PFSK-1 (cell line): Measurements from ENCODE around the gene ST6GAL2.

ENCODE experiments used
- SIN3A ChIP-seq: IDR thresholded peaks from 2 replicates; pipeline ENCODE4 v1.6.1; 2012; ENCODE audit warnings: mild to moderate bottlenecking, low read length, moderate library complexity, borderline replicate concordance; ENCODE audit not compliant: insufficient read depth
- TF ChIP-seq, protein P1 (sequence below), 2 experiments: IDR thresholded peaks; 2 replicates each; pipeline versions ENCODE4 v1.6.1 to v1.8.0; 2011 to 2012; ENCODE audit warnings: low read depth in 2 of 2, low read length in 2 of 2, control low read depth in 1 of 2, inconsistent platforms in 1 of 2, mild to moderate bottlenecking in 1 of 2, moderate library complexity in 1 of 2; ENCODE audit not compliant: insufficient read depth in 1 of 2

DNA sequence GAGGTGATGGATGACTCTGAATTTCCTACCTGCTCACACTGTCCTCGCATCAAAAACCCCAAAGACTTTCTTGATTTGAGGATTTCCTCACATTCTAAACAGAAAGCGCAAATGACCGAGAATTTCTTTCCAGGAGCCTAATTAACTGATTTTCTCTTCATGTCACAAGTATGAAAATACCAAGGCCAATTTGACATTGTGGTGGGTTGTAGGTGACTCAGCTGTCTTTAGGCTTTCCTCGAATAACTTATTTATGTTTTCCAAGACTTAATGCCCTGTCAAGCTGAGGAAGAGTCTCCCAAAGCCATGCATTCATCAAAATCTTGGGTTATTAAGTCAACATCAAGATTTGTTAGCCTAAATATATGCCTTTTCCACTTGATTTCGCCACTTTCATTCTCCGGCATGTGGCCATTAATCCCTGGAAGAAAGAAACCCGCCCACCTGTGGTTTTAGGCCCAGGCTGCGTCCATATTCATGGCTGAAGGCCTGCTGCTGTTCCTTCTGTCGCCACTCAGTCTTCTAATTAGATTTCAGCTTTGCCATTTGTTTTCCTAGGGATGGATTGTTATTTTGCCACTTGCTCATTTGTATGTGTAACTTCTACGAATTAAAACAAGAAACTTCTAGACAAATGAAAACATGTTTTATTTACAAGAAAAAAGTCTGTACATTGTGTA lies 84.9 kb downstream of the ST6GAL2 start:
- TF ChIP-seq, protein P1, sequence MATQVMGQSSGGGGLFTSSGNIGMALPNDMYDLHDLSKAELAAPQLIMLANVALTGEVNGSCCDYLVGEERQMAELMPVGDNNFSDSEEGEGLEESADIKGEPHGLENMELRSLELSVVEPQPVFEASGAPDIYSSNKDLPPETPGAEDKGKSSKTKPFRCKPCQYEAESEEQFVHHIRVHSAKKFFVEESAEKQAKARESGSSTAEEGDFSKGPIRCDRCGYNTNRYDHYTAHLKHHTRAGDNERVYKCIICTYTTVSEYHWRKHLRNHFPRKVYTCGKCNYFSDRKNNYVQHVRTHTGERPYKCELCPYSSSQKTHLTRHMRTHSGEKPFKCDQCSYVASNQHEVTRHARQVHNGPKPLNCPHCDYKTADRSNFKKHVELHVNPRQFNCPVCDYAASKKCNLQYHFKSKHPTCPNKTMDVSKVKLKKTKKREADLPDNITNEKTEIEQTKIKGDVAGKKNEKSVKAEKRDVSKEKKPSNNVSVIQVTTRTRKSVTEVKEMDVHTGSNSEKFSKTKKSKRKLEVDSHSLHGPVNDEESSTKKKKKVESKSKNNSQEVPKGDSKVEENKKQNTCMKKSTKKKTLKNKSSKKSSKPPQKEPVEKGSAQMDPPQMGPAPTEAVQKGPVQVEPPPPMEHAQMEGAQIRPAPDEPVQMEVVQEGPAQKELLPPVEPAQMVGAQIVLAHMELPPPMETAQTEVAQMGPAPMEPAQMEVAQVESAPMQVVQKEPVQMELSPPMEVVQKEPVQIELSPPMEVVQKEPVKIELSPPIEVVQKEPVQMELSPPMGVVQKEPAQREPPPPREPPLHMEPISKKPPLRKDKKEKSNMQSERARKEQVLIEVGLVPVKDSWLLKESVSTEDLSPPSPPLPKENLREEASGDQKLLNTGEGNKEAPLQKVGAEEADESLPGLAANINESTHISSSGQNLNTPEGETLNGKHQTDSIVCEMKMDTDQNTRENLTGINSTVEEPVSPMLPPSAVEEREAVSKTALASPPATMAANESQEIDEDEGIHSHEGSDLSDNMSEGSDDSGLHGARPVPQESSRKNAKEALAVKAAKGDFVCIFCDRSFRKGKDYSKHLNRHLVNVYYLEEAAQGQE (IDR thresholded peaks at IDR 0.05; ENCODE audit: insufficient read depth in 1 of 2, low read depth in 2 of 2, low read length in 2 of 2) = no peak
- no peak for TF ChIP-seq SIN3A
